Parathyroid adenoma (tissue), 2 donors: ENCODE results near the gene ENTPD3.
"Not testable (repeated sequence)": the region's sequence is repeated elsewhere in the genome, so short reads cannot be mapped to it uniquely, and the experiment has no call there.

ENCODE experiments used
- H2AFZ ChIP-seq: fragments of 300-600 bp; sonication (generic); one replicate; pipeline ENCODE4 v1.7.0; 2017; ENCODE audit warnings: antibody characterized with exemption, mild to moderate bottlenecking
- H3K27ac ChIP-seq: fragments of 300-600 bp; sonication (generic); one replicate; pipeline ENCODE4 v1.7.0; 2017
- H3K27me3 ChIP-seq: fragments of 300-600 bp; sonication (generic); one replicate; pipeline ENCODE4 v1.7.0; 2017; ENCODE audit warnings: low read length; ENCODE audit not compliant: control insufficient read depth, insufficient read depth
- H3K36me3 ChIP-seq: fragments of 300-600 bp; sonication (generic); one replicate; pipeline ENCODE4 v1.7.0; 2017; ENCODE audit warnings: low read length; ENCODE audit not compliant: control insufficient read depth, insufficient read depth
- H3K4me1 ChIP-seq: fragments of 300-600 bp; sonication (generic); one replicate; pipeline ENCODE4 v1.7.0; 2017; ENCODE audit warnings: control low read depth
- H3K4me2 ChIP-seq: fragments of 300-600 bp; sonication (generic); one replicate; pipeline ENCODE4 v1.7.0; 2017; ENCODE audit warnings: low read length
- H3K4me3 ChIP-seq: fragments of 300-600 bp; sonication (generic); one replicate; pipeline ENCODE4 v1.7.0; 2017; ENCODE audit warnings: low read depth, low read length
- H3K79me2 ChIP-seq: fragments of 300-600 bp; sonication (generic); one replicate; pipeline ENCODE4 v1.7.0; 2017; ENCODE audit warnings: control low read depth
- H3K9ac ChIP-seq: fragments of 300-600 bp; sonication (generic); one replicate; pipeline ENCODE4 v1.7.0; 2017; ENCODE audit warnings: mild to moderate bottlenecking
- H3K9me3 ChIP-seq: fragments of 300-600 bp; sonication (generic); one replicate; pipeline ENCODE4 v1.7.0; 2017; ENCODE audit warnings: low read length; ENCODE audit not compliant: control insufficient read depth
- CTCF ChIP-seq: fragments of 300-600 bp; sonication (generic); IDR thresholded peaks from one replicate; pipeline ENCODE4 v1.7.0; 2017; ENCODE audit warnings: antibody characterized with exemption, mild to moderate bottlenecking
- donor health status: primary hyperparathyroidism.

Gene ENTPD3

GRCh38 chr3:40456279-40456939 is 69.4 kb downstream of the ENTPD3 start:
- H3K9me3 ChIP-seq: no peaks in the 10 kb centered on the region
- peak overlapping the region; percentile 76 for H3K27ac ChIP-seq
- peak overlapping the region; percentile 95 for H3K4me3 ChIP-seq
- H3K27me3 ChIP-seq: no peaks in the 10 kb centered on the region
- peak overlapping the region; percentile 88 for H2AFZ ChIP-seq
- peaks cover 9% of the 10 kb centered on the region for H3K79me2 ChIP-seq
- peaks cover 17% of the 10 kb centered on the region for H3K4me1 ChIP-seq
- TF ChIP-seq CTCF: no peak
- no peaks in the 10 kb centered on the region for H3K36me3 ChIP-seq
- no peak overlapping the region for H3K9ac ChIP-seq
- H3K4me2 ChIP-seq: peak overlapping the region; percentile 77

- peak within 1 kb of the TSS; percentile 95 for H3K4me3 ChIP-seq
- H3K4me1 ChIP-seq: peaks cover 13% of the 10 kb centered on the region
- no peaks in the 10 kb centered on the region for H3K9me3 ChIP-seq
- H3K36me3 ChIP-seq: no peaks in the 10 kb centered on the region
- peak within 1 kb of the TSS; percentile 77 for H3K4me2 ChIP-seq
- peak within 1 kb of the TSS; percentile 47 for H3K9ac ChIP-seq
- peak within 1 kb of the TSS; percentile 76 for H3K27ac ChIP-seq
- peaks cover 9% of the 10 kb centered on the region for H3K79me2 ChIP-seq
- TF ChIP-seq CTCF: no peak
- H2AFZ ChIP-seq: peak within 1 kb of the TSS; percentile 88
- no peaks in the 10 kb centered on the region for H3K27me3 ChIP-seq
Measured at GRCh38 chr3:40456940-40457823, 70.2 kb downstream of the ENTPD3 start, which contains the start of gene RPL14. RPL14 (plus strand) TSS chr3:40457339; CDS start chr3:40457472, 133 bp downstream.

GRCh38 chr3:40458473-40458872 is 71.5 kb downstream of the ENTPD3 start:
- H3K27ac ChIP-seq: no peak overlapping the region

GRCh38 chr3:40460481-40460880 is 73.5 kb downstream of the ENTPD3 start:
- H2AFZ ChIP-seq, H3K27me3 ChIP-seq, H3K79me2 ChIP-seq, H3K36me3 ChIP-seq, H3K4me1 ChIP-seq, H3K4me2 ChIP-seq, H3K9me3 ChIP-seq, H3K4me3 ChIP-seq, H3K27ac ChIP-seq, H3K9ac ChIP-seq: not testable (repeated sequence)

More at GRCh38 chr3:40458473-40458872, 71.5 kb downstream of the ENTPD3 start:
- no peaks in the 10 kb centered on the region for H3K36me3 ChIP-seq
- H3K4me3 ChIP-seq: peak overlapping the region; percentile 95
- H3K4me2 ChIP-seq: peak overlapping the region; percentile 77
- no peaks in the 10 kb centered on the region for H3K27me3 ChIP-seq
- no peaks in the 10 kb centered on the region for H3K9me3 ChIP-seq
- no peak for TF ChIP-seq CTCF
- H3K4me1 ChIP-seq: peaks cover 8% of the 10 kb centered on the region
- H3K9ac ChIP-seq: no peak overlapping the region
- H2AFZ ChIP-seq: no peak overlapping the region
- H3K79me2 ChIP-seq: peaks cover 9% of the 10 kb centered on the region

GRCh38 chr3:40461161-40461560 is 74.2 kb downstream of the ENTPD3 start:
- Histone ChIP-seq H2AFZ (no peak overlapping the region), H3K9ac (no peak overlapping the region), H3K4me1 (peaks cover 8% of the 10 kb centered on the region), H3K4me3 (no peak overlapping the region), H3K79me2 (peaks cover 9% of the 10 kb centered on the region), H3K36me3 (no peaks in the 10 kb centered on the region), H3K9me3 (no peaks in the 10 kb centered on the region), H3K27ac (no peak overlapping the region), H3K4me2 (no peak overlapping the region), H3K27me3 (no peaks in the 10 kb centered on the region)
- TF ChIP-seq CTCF: no peak

GRCh38 chr3:40462838-40463237 is 75.9 kb downstream of the ENTPD3 start:
- not testable (repeated sequence) for H3K4me2 ChIP-seq, H3K27me3 ChIP-seq, H2AFZ ChIP-seq, H3K36me3 ChIP-seq, H3K9ac ChIP-seq, H3K9me3 ChIP-seq, H3K79me2 ChIP-seq, H3K4me1 ChIP-seq, H3K4me3 ChIP-seq, H3K27ac ChIP-seq
